ENCODE measurements around the gene CHRNA3. TPM values are rescaled to one million over a fixed set of nuclear protein-coding genes. Genes with fewer than 3 reads are reported as not detected.

Gene CHRNA3
- total RNA-seq, 1 donor from 2014 or later: 1.3 TPM

GRCh38 chr15:78551902-78552301 lies 68.9 kb downstream of the CHRNA3 start:
- no peak for TF ChIP-seq CTCF (IDR thresholded peaks at IDR 0.05)
- H3K4me3 ChIP-seq: no peak overlapping the region
- H3K27me3 ChIP-seq (ENCODE audit: low read depth): no peaks in the 10 kb centered on the region
- no peak for ATAC-seq
- intact Hi-C loops (cut with DNase I): no loop called here
- DNase-seq: no peak
- H3K36me3 ChIP-seq: peaks cover 42% of the 10 kb centered on the region
- H3K4me1 ChIP-seq: no peaks in the 10 kb centered on the region
- H3K9me3 ChIP-seq: no peaks in the 10 kb centered on the region
- H3K27ac ChIP-seq: no peak overlapping the region

- H3K36me3 ChIP-seq: peaks cover 53% of the 10 kb centered on the region
- intact Hi-C loops (cut with DNase I): no loop called here
- H3K4me3 ChIP-seq: no peak overlapping the region
- H3K9me3 ChIP-seq: no peaks in the 10 kb centered on the region
- H3K27ac ChIP-seq: no peak overlapping the region
- H3K4me1 ChIP-seq: no peaks in the 10 kb centered on the region
- ATAC-seq (no peak), DNase-seq (no peak)
- H3K27me3 ChIP-seq (ENCODE audit: low read depth): no peaks in the 10 kb centered on the region
- TF ChIP-seq CTCF (IDR thresholded peaks at IDR 0.05): no peak
These were observed 70.0 kb downstream of the CHRNA3 start for GRCh38 chr15:78550815-78551214.

- H3K4me3 ChIP-seq: no peak overlapping the region
- no peaks in the 10 kb centered on the region for H3K9me3 ChIP-seq
- no peak for TF ChIP-seq CTCF (IDR thresholded peaks at IDR 0.05)
- no peaks in the 10 kb centered on the region for H3K4me1 ChIP-seq
- H3K27ac ChIP-seq: no peak overlapping the region
- no peak for DNase-seq
- H3K27me3 ChIP-seq (ENCODE audit: low read depth): no peaks in the 10 kb centered on the region
- intact Hi-C loops (cut with DNase I): no loop called here
- no peak for ATAC-seq
- peaks cover 59% of the 10 kb centered on the region for H3K36me3 ChIP-seq
These were observed 70.6 kb downstream of the CHRNA3 start for GRCh38 chr15:78550194-78550593.

Other genes with a start within 250 kb of the CHRNA3 start
- 56.4 TPM for gene IREB2, start 182.8 kb downstream of the CHRNA3 start, total RNA-seq
- 4.1 TPM for gene HYKK, start 113.4 kb downstream of the CHRNA3 start, total RNA-seq
- gene PSMA4, start 80.6 kb downstream of the CHRNA3 start, total RNA-seq: 130 TPM
- gene CHRNA5, start 55.5 kb downstream of the CHRNA3 start, total RNA-seq: 2.6 TPM
- not detected for gene CHRNB4, start 20.2 kb upstream of the CHRNA3 start, total RNA-seq
- 5.3 TPM for gene ADAMTS7, start 190.5 kb upstream of the CHRNA3 start, total RNA-seq

Data from lower lobe of right lung (tissue), 2 donors.